ENCODE results near the gene ANKMY2.

DNA sequence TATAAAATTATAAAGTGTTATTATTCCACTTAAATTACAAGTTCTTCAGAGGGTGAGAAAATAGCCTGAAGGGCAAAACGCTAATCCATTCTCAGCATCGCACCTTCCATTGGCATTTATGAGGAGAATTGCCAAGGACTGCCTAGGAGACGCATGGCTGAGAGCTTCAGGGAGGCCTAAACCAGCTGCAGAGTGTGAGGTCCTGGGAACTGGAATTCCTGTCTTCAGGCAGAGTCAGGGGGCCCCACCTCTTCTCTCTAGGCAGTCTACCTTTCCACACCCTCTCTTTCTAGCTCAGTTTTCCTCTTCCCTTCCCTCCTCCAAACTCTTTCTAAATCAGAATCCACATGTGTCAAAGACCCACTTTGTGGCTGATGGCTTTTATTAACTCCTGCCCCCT, 83.6 kb downstream of the ANKMY2 start:
- TF ChIP-seq, protein P1, sequence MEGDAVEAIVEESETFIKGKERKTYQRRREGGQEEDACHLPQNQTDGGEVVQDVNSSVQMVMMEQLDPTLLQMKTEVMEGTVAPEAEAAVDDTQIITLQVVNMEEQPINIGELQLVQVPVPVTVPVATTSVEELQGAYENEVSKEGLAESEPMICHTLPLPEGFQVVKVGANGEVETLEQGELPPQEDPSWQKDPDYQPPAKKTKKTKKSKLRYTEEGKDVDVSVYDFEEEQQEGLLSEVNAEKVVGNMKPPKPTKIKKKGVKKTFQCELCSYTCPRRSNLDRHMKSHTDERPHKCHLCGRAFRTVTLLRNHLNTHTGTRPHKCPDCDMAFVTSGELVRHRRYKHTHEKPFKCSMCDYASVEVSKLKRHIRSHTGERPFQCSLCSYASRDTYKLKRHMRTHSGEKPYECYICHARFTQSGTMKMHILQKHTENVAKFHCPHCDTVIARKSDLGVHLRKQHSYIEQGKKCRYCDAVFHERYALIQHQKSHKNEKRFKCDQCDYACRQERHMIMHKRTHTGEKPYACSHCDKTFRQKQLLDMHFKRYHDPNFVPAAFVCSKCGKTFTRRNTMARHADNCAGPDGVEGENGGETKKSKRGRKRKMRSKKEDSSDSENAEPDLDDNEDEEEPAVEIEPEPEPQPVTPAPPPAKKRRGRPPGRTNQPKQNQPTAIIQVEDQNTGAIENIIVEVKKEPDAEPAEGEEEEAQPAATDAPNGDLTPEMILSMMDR (IDR thresholded peaks at IDR 0.05), result no peak
- no peak for TF ChIP-seq POLR2A (IDR thresholded peaks at IDR 0.05)
